Cardiac fibroblast (primary cell): ENCODE results near the gene KRTAP8-1.

Experiments used
- DNase-seq, 2 donors: peaks; one replicate each; pipeline versions ENCODE4 v3.0.0 to v3.0.0-alpha.2; 2010; ENCODE audit warnings: low read depth in 2 of 2
- H3K4me3 ChIP-seq, 2 donors: replicated peaks in 1 of 2; 1 replicate in 1 of 2; 2 replicates in 1 of 2; pipeline ENCODE4 v1.5.1; 2011; ENCODE audit warnings: low read depth in 2 of 2, low read length in 2 of 2, mild to moderate bottlenecking in 2 of 2, moderate library complexity in 1 of 2
- CTCF ChIP-seq: IDR thresholded peaks from one replicate; pipeline ENCODE4 v1.5.1; 2011; ENCODE audit warnings: low read depth, mild to moderate bottlenecking, low read length, inconsistent platforms

KRTAP8-1 gene

GRCh38 chr21:30813174-30813573 lies at the start of gene KRTAP8-1:
TSS of gene KRTAP8-1 (minus strand) at chr21:30813274. CDS start at chr21:30813220, 54 bp downstream.
- DNase-seq, result no peak
- no peak within 1 kb of the TSS for H3K4me3 ChIP-seq
- no peak for TF ChIP-seq CTCF

- TF ChIP-seq CTCF, result no peak
- DNase-seq, result no peak
- no peak overlapping the region for H3K4me3 ChIP-seq
Observed at GRCh38 chr21:30847627-30848500, 34.8 kb upstream of the KRTAP8-1 start.

- H3K4me3 ChIP-seq, result no peak overlapping the region
- no peak for DNase-seq
- no peak for TF ChIP-seq CTCF
Observed at GRCh38 chr21:30842990-30843389, 29.9 kb upstream of the KRTAP8-1 start.

GRCh38 chr21:30839304-30839703 lies 26.2 kb upstream of the KRTAP8-1 start:
- peak; percentile 27 for TF ChIP-seq CTCF
- no peak overlapping the region for H3K4me3 ChIP-seq
- peak in 1 of 2 donors; percentile 28 for DNase-seq

- no peak for TF ChIP-seq CTCF
- no peak overlapping the region for H3K4me3 ChIP-seq
- DNase-seq, result no peak
Observed at GRCh38 chr21:30838536-30838935, 25.5 kb upstream of the KRTAP8-1 start.

GRCh38 chr21:30831194-30831765 lies 18.2 kb upstream of the KRTAP8-1 start:
- peak; percentile 2 to 22 for DNase-seq
- no peak overlapping the region for H3K4me3 ChIP-seq
- TF ChIP-seq CTCF, result peak; percentile 25
